HCT116 (cell line): ENCODE results near the gene STRN3. TPM values are rescaled to one million over a fixed set of nuclear protein-coding genes. Genes with fewer than 3 reads are reported as not detected.

Source experiments
- ATAC-seq: fragments of 200-7000 bp; cut with Tn5 transposase; 2 replicates; pipeline ENCODE4 v1.9.1; 2020; ENCODE audit warnings: mild to moderate bottlenecking, moderate library complexity
- BruUV-seq: library from RNA; stranded (reverse); fragments of 400-500 nt; replicated peaks from 2 replicates; lab custom pipeline; 2021; lab: Mats Ljungman, UMichigan
- CTCF ChIA-PET: fragments of 300-600 bp; sonication (Branson Sonifier 250); formaldehyde crosslinking; loops from one replicate; lab custom pipeline; 2021; ENCODE audit warnings: antibody characterized with exemption; lab: Charles Lee
- POLR2A ChIA-PET: fragments of 300-600, 350-600 bp; sonication (Branson Sonifier 250); formaldehyde crosslinking; loops from one replicate; lab custom pipeline; 2021; ENCODE audit warnings: antibody characterized with exemption; lab: Charles Lee
- RAD21 ChIA-PET, 2 experiments: fragments of 300-600 bp; sonication (Branson Sonifier 250); formaldehyde crosslinking; loops; one replicate each; lab custom pipeline; 2023; ENCODE audit warnings: low total read pairs in 2 of 2; ENCODE audit not compliant: uncharacterized antibody in 2 of 2, unreplicated experiment in 2 of 2, low non-redundant PET in 1 of 2; lab: Charles Lee
- DNase-seq: peaks from one replicate; pipeline ENCODE4 v3.0.0-alpha.2; 2010; ENCODE audit warnings: low read depth, low spot score
- H2AFZ ChIP-seq: fragments of 200-600 bp; shearing (Covaris generic), sonication (generic); 2 replicates; pipeline ENCODE4 v1.6.1; 2017; ENCODE audit warnings: low read depth, mixed run types, mixed read lengths, antibody characterized with exemption, low read length; ENCODE audit not compliant: poor library complexity, severe bottlenecking
- H3K27ac ChIP-seq: 2 replicates; pipeline ENCODE4 v1.5.1; 2012; ENCODE audit warnings: low read depth, low read length
- H3K27me3 ChIP-seq: fragments of 200-600 bp; sonication (generic); 2 replicates; pipeline ENCODE4 v1.6.1; 2016; ENCODE audit warnings: mixed run types, low read length, mixed read lengths; ENCODE audit not compliant: insufficient read depth
- H3K36me3 ChIP-seq, 2 experiments: fragments of 200-500 bp in 1 of 2; fragments of 200-600 bp in 1 of 2; sonication (Bioruptor generic) in 1 of 2; sonication (generic) in 1 of 2; 2 replicates each; pipeline versions ENCODE4 v1.5.1 to v1.6.1; 2014 to 2016; ENCODE audit warnings: low read length in 2 of 2, inconsistent platforms in 1 of 2, mixed read lengths in 1 of 2, mixed run types in 1 of 2; ENCODE audit not compliant: insufficient read depth in 2 of 2, control insufficient read depth in 1 of 2
- H3K4me1 ChIP-seq, 2 experiments: fragments of 200-600 bp in 1 of 2; sonication (generic) in 1 of 2; 2 replicates each; pipeline versions ENCODE4 v1.5.1 to v1.6.1; 2012 to 2017; ENCODE audit warnings: low read length in 2 of 2, inconsistent platforms in 1 of 2, mild to moderate bottlenecking in 1 of 2, mixed read lengths in 1 of 2, mixed run types in 1 of 2, moderate library complexity in 1 of 2; ENCODE audit not compliant: insufficient read depth in 2 of 2, control insufficient read depth in 1 of 2
- H3K4me2 ChIP-seq: fragments of 200-600 bp; sonication (generic); 2 replicates; pipeline ENCODE4 v1.6.1; 2017; ENCODE audit warnings: mixed run types, low read length, mixed read lengths
- H3K4me3 ChIP-seq, 2 experiments: fragments of 200-600 bp in 1 of 2; sonication (generic) in 1 of 2; replicated peaks in 1 of 2; 2 replicates each; pipeline ENCODE4 v1.5.1; 2011 to 2016; ENCODE audit warnings: low read length in 2 of 2, control low read depth in 1 of 2, low read depth in 1 of 2, mild to moderate bottlenecking in 1 of 2, mixed read lengths in 1 of 2, mixed run types in 1 of 2
- H3K79me2 ChIP-seq: fragments of 200-600 bp; sonication (generic); 2 replicates; pipeline ENCODE4 v1.6.1; 2017; ENCODE audit warnings: mild to moderate bottlenecking, mixed run types, low read length, moderate library complexity, mixed read lengths; ENCODE audit not compliant: insufficient read depth
- H3K9ac ChIP-seq: fragments of 200-600 bp; sonication (generic); 2 replicates; pipeline ENCODE4 v1.6.1; 2016; ENCODE audit warnings: low read length, mixed read lengths
- H3K9me2 ChIP-seq: fragments of 200-600 bp; sonication (generic), shearing (Covaris generic); 2 replicates; pipeline ENCODE4 v1.6.1; 2017; ENCODE audit warnings: mixed run types, mild to moderate bottlenecking, moderate library complexity; ENCODE audit not compliant: insufficient read depth
- H3K9me3 ChIP-seq, 2 experiments: fragments of 200-500 bp in 1 of 2; fragments of 200-600 bp in 1 of 2; sonication (Bioruptor generic) in 1 of 2; sonication (generic) in 1 of 2; 2 replicates each; pipeline ENCODE4 v1.6.1; 2014 to 2017; ENCODE audit warnings: low read length in 2 of 2, mixed read lengths in 2 of 2, inconsistent platforms in 1 of 2, low read depth in 1 of 2, mild to moderate bottlenecking in 1 of 2, mixed run types in 1 of 2, moderate library complexity in 1 of 2; ENCODE audit not compliant: control insufficient read depth in 1 of 2, insufficient read depth in 1 of 2
- H4K20me1 ChIP-seq: fragments of 200-600 bp; sonication (generic), shearing (Covaris generic); 2 replicates; pipeline ENCODE4 v1.6.1; 2017; ENCODE audit warnings: mixed run types, mild to moderate bottlenecking, moderate library complexity; ENCODE audit not compliant: insufficient read depth
- ATF3 ChIP-seq: IDR thresholded peaks from 2 replicates; pipeline ENCODE4 v1.6.1; 2012
- CBX3 ChIP-seq: IDR thresholded peaks from 2 replicates; pipeline ENCODE4 v1.6.1; 2012; ENCODE audit warnings: low read depth
- EGR1 ChIP-seq: IDR thresholded peaks from 2 replicates; pipeline ENCODE4 v1.6.1; 2012; ENCODE audit warnings: low read depth
- EZH2 ChIP-seq: fragments of 200-600 bp; sonication (generic); IDR thresholded peaks from 2 replicates; pipeline ENCODE4 v1.6.1; 2017; ENCODE audit warnings: antibody characterized with exemption, mixed run types
- EZH2phosphoT487 ChIP-seq: fragments of 200-600 bp; IDR thresholded peaks from 2 replicates; pipeline ENCODE4 v1.6.1; 2018; ENCODE audit warnings: antibody characterized with exemption, borderline replicate concordance
- FOSL1 ChIP-seq: IDR thresholded peaks from 2 replicates; pipeline ENCODE4 v1.6.1; 2012; ENCODE audit warnings: low read depth
- JUND ChIP-seq: IDR thresholded peaks from 2 replicates; pipeline ENCODE4 v1.6.1; 2012
- MAX ChIP-seq: IDR thresholded peaks from 2 replicates; pipeline ENCODE4 v1.6.1; 2012
- POLR2A ChIP-seq: IDR thresholded peaks from 2 replicates; pipeline ENCODE4 v1.7.0; 2011; ENCODE audit warnings: borderline replicate concordance; ENCODE audit not compliant: insufficient read depth, insufficient read length; ENCODE audit errors: extremely low read depth
- POLR2AphosphoS5 ChIP-seq: IDR thresholded peaks from 2 replicates; pipeline ENCODE4 v1.6.1; 2011; ENCODE audit warnings: mild to moderate bottlenecking, low read depth, low read length, moderate library complexity
- SIN3A ChIP-seq: IDR thresholded peaks from 2 replicates; pipeline ENCODE4 v1.6.1; 2012; ENCODE audit warnings: low read depth
- SRF ChIP-seq: IDR thresholded peaks from 2 replicates; pipeline ENCODE4 v1.6.1; 2012; ENCODE audit warnings: low read depth
- ZFX ChIP-seq: fragments of 450-650 bp; IDR thresholded peaks from 2 replicates; pipeline ENCODE4 v1.6.1; 2017
- intact Hi-C: fragments of 100-400 bp; cut with micrococcal nuclease; formaldehyde crosslinking; loops from 2 replicates; pipeline ENCODE4 v1.10.0; 2022
- total RNA-seq: library from RNA; stranded (reverse); gene quantifications from one replicate; pipeline ENCODE4 v1.2.1, GENCODE V29; 2021; ENCODE audit not compliant: unreplicated experiment
- TF ChIP-seq, protein P1 (sequence below): IDR thresholded peaks from 2 replicates; pipeline ENCODE4 v1.6.1; 2011; ENCODE audit warnings: mild to moderate bottlenecking, low read length, moderate library complexity; ENCODE audit not compliant: insufficient replicate concordance; ENCODE audit errors: extremely low read depth
- TF ChIP-seq, protein P2 (sequence below): IDR thresholded peaks from 2 replicates; pipeline ENCODE4 v1.6.1; 2012; ENCODE audit warnings: low read depth
- TF ChIP-seq, protein P3 (sequence below), 3 experiments: fragments of 200-600 bp in 1 of 3; sonication (generic) in 1 of 3; IDR thresholded peaks in 2 of 3; conservative IDR thresholded peaks in 1 of 3; 2 replicates each; pipeline ENCODE4 v1.5.1; 2012 to 2017; ENCODE audit warnings: low read depth in 2 of 3, low read length in 2 of 3, antibody characterized with exemption in 1 of 3, borderline replicate concordance in 1 of 3, control low read depth in 1 of 3, mild to moderate bottlenecking in 1 of 3, mixed read lengths in 1 of 3, mixed run types in 1 of 3, moderate library complexity in 1 of 3; ENCODE audit not compliant: insufficient read depth in 1 of 3

The STRN3 gene
- total RNA-seq, 1 experiment from 2014 or later = 43.4 TPM

- Histone ChIP-seq H3K27ac (no peak overlapping the region), H3K9me2 (no peaks in the 10 kb centered on the region), H3K27me3 (no peaks in the 10 kb centered on the region), H3K9ac (no peak overlapping the region), H3K4me1 (no peaks in the 10 kb centered on the region), H3K9me3 (no peaks in the 10 kb centered on the region), H2AFZ (no peak overlapping the region), H3K36me3 (peaks cover 10 to 17% of the 10 kb centered on the region in 2 experiments; a peak in 3 of 4 replicates), H4K20me1 (peaks cover 13% of the 10 kb centered on the region), H3K79me2 (peaks cover 16% of the 10 kb centered on the region), H3K4me2 (no peak overlapping the region), H3K4me3 (no peak overlapping the region)
- no TSS peak for BruUV-seq
- TF ChIP-seq CBX3 (no peak), SRF (no peak), MAX (no peak), EZH2 (no peak), POLR2AphosphoS5 (no peak), POLR2A (no peak), ATF3 (no peak), FOSL1 (no peak), JUND (no peak), EZH2phosphoT487 (no peak), ZFX (no peak), EGR1 (no peak), SIN3A (no peak)
- TF ChIP-seq, protein P1, sequence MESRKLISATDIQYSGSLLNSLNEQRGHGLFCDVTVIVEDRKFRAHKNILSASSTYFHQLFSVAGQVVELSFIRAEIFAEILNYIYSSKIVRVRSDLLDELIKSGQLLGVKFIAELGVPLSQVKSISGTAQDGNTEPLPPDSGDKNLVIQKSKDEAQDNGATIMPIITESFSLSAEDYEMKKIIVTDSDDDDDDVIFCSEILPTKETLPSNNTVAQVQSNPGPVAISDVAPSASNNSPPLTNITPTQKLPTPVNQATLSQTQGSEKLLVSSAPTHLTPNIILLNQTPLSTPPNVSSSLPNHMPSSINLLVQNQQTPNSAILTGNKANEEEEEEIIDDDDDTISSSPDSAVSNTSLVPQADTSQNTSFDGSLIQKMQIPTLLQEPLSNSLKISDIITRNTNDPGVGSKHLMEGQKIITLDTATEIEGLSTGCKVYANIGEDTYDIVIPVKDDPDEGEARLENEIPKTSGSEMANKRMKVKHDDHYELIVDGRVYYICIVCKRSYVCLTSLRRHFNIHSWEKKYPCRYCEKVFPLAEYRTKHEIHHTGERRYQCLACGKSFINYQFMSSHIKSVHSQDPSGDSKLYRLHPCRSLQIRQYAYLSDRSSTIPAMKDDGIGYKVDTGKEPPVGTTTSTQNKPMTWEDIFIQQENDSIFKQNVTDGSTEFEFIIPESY = no peak
- TF ChIP-seq, protein P2, sequence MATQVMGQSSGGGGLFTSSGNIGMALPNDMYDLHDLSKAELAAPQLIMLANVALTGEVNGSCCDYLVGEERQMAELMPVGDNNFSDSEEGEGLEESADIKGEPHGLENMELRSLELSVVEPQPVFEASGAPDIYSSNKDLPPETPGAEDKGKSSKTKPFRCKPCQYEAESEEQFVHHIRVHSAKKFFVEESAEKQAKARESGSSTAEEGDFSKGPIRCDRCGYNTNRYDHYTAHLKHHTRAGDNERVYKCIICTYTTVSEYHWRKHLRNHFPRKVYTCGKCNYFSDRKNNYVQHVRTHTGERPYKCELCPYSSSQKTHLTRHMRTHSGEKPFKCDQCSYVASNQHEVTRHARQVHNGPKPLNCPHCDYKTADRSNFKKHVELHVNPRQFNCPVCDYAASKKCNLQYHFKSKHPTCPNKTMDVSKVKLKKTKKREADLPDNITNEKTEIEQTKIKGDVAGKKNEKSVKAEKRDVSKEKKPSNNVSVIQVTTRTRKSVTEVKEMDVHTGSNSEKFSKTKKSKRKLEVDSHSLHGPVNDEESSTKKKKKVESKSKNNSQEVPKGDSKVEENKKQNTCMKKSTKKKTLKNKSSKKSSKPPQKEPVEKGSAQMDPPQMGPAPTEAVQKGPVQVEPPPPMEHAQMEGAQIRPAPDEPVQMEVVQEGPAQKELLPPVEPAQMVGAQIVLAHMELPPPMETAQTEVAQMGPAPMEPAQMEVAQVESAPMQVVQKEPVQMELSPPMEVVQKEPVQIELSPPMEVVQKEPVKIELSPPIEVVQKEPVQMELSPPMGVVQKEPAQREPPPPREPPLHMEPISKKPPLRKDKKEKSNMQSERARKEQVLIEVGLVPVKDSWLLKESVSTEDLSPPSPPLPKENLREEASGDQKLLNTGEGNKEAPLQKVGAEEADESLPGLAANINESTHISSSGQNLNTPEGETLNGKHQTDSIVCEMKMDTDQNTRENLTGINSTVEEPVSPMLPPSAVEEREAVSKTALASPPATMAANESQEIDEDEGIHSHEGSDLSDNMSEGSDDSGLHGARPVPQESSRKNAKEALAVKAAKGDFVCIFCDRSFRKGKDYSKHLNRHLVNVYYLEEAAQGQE = no peak
- TF ChIP-seq, protein P3, sequence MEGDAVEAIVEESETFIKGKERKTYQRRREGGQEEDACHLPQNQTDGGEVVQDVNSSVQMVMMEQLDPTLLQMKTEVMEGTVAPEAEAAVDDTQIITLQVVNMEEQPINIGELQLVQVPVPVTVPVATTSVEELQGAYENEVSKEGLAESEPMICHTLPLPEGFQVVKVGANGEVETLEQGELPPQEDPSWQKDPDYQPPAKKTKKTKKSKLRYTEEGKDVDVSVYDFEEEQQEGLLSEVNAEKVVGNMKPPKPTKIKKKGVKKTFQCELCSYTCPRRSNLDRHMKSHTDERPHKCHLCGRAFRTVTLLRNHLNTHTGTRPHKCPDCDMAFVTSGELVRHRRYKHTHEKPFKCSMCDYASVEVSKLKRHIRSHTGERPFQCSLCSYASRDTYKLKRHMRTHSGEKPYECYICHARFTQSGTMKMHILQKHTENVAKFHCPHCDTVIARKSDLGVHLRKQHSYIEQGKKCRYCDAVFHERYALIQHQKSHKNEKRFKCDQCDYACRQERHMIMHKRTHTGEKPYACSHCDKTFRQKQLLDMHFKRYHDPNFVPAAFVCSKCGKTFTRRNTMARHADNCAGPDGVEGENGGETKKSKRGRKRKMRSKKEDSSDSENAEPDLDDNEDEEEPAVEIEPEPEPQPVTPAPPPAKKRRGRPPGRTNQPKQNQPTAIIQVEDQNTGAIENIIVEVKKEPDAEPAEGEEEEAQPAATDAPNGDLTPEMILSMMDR (IDR thresholded peaks at IDR 0.05 in 2 of 3, conservative IDR thresholded peaks at IDR 0.05 in 1 of 3; ENCODE audit: borderline replicate concordance in 1 of 3, insufficient read depth in 1 of 3, low read depth in 2 of 3, low read length in 2 of 3) = no peak
- ChIA-PET CTCF (interaction anchor here (1.2 kb wide), 1 partner anchor 17 kb away, joined by 3 read pairs; no protein-coding TSS in a partner anchor), POLR2A (no interaction called here), RAD21 (no interaction called here)
- DNase-seq (no peak), ATAC-seq (no peak)
- intact Hi-C loops = no loop called here
Observed at GRCh38 chr14:30914812-30915211, 111.4 kb downstream of the STRN3 start.
